ENCODE measurements around the gene SSX2. TPM values are rescaled to one million over a fixed set of nuclear protein-coding genes. Genes with fewer than 3 reads are reported as not detected.
"Not testable (repeated sequence)": the region's sequence is repeated elsewhere in the genome, so short reads cannot be mapped to it uniquely, and the experiment has no call there.

Gene SSX2, protein sequence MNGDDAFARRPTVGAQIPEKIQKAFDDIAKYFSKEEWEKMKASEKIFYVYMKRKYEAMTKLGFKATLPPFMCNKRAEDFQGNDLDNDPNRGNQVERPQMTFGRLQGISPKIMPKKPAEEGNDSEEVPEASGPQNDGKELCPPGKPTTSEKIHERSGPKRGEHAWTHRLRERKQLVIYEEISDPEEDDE
- total RNA-seq (2013; cell fraction: nucleolus; rRNA removed), result not detected in 2 replicates
- total RNA-seq (2014; rRNA removed) (not detected in 2 replicates), total RNA-seq (2014; rRNA removed; fragmentation: Illumina TruSeq; extraction: Trizol) (not detected in 2 replicates), total RNA-seq (2021) (not detected in 2 replicates), polyA plus RNA-seq (2011; rRNA removed) (not detected in 2 replicates), polyA plus RNA-seq (2014; fragmentation: Illumina TruSeq; extraction: Trizol) (not detected in 2 replicates), polyA plus RNA-seq (2014; fragmentation: Nextera tagmentation; extraction: Ambion mirVana) (not detected), polyA plus RNA-seq (2014; rRNA removed) (not detected in 2 replicates), polyA plus RNA-seq (2016; fragmentation: Nextera tagmentation; extraction: Ambion mirVana) (not detected), polyA minus RNA-seq (2011; rRNA and poly(A)+ RNA removed) (not detected in 2 replicates), Bru-seq, nascent RNA (not detected), BruChase-seq, experiment 1, labeled RNA remaining after a 6-hour chase (not detected), BruChase-seq, experiment 2, labeled RNA remaining after a 2-hour chase (not detected)
- polyA plus RNA-seq (2011; ENCODE audit: low read depth), result not detected
- not detected in 2 replicates for polyA plus RNA-seq (2011; cell fraction: cytosol; rRNA removed)
- polyA plus RNA-seq (2011; cell fraction: nucleus; rRNA removed), result 0.10 TPM in 1 of 2 replicates, not detected in the other
- not detected in 2 replicates for polyA plus RNA-seq (2012)
- polyA minus RNA-seq (2011; cell fraction: cytosol; rRNA and poly(A)+ RNA removed), result not detected in 2 replicates
- polyA minus RNA-seq (2011; cell fraction: nucleus; rRNA and poly(A)+ RNA removed), result not detected in 2 replicates
- long read RNA-seq, experiment 1, result 0 reads
- long read RNA-seq, experiment 2, partial matches to known transcripts, result 0 of 1 reads
- long read RNA-seq, experiment 2, other reads (novel, unspliced or antisense), result 0 of 1 reads

DNA sequence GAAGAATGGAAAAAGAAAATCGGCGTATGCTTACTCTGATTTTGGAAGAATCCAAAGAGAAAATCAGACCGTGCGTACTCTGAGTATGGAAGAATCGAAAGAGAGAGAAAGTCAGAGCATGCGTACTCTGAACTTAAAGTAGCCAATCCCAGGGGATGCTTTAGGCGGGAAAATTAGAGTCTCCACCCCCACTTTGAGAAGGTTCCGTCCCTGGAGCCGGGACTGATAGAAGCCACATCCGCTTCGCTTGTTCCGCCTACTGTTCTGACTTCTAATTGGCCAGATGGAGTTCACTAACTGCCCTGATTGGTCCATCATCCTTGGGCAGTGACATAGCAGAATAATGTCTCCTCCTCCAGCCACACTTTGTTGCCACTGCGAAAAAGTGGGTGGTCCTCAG, at the start of gene SSX2:
SSX2 (minus strand) TSS at position 101 of the 400 bp plus-strand sequence. CDS start 1,429 bp downstream, outside the sequence.
- RAD21 ChIA-PET (ENCODE audit: unreplicated experiment); ATAC-seq; in situ Hi-C loops (cut with MboI); H4K20me1 ChIP-seq (ENCODE audit: control insufficient read depth, insufficient read depth); H3K4me3 ChIP-seq; H3K27me3 ChIP-seq (replicated peaks in 1 of 2; ENCODE audit: control insufficient read depth in 2 of 2, insufficient read depth in 2 of 2, low read length in 1 of 2); CTCF ChIA-PET; FAIRE-seq; H3K79me2 ChIP-seq (ENCODE audit: control insufficient read depth, insufficient read depth, low read length); H2AFZ ChIP-seq (ENCODE audit: control insufficient read depth, low read depth, low read length); DNase-seq (ENCODE audit: low read depth, low spot score); H3K4me2 ChIP-seq (ENCODE audit: control insufficient read depth, insufficient read depth); intact Hi-C loops (cut with micrococcal nuclease; ENCODE audit: unreplicated experiment); SMC1A ChIA-PET (ENCODE audit: uncharacterized antibody, unreplicated experiment); H3K9ac ChIP-seq (ENCODE audit: control insufficient read depth, insufficient read depth, low read length); H3K27ac ChIP-seq (ENCODE audit: control insufficient read depth, insufficient read depth); POLR2A ChIA-PET; H3K36me3 ChIP-seq (ENCODE audit: control insufficient read depth in 2 of 2, insufficient read depth in 2 of 2, low read length in 1 of 2); BruUV-seq (replicated peaks); H3K9me3 ChIP-seq (replicated peaks; ENCODE audit: control insufficient read depth, insufficient read depth, low read length); H3K4me1 ChIP-seq (ENCODE audit: control insufficient read depth, insufficient read depth, low read length): not testable (repeated sequence)
- no CpG with 5 or more reads among the region's 13 CpGs for WGBS (ENCODE audit: insufficient coverage, insufficient replicate concordance, low lambda C conversion rate, missing lambda C conversion rate)

DNA sequence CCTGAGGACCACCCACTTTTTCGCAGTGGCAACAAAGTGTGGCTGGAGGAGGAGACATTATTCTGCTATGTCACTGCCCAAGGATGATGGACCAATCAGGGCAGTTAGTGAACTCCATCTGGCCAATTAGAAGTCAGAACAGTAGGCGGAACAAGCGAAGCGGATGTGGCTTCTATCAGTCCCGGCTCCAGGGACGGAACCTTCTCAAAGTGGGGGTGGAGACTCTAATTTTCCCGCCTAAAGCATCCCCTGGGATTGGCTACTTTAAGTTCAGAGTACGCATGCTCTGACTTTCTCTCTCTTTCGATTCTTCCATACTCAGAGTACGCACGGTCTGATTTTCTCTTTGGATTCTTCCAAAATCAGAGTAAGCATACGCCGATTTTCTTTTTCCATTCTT, 44.0 kb upstream of the SSX2 start, which contains the start of gene SSX2B:
SSX2B (plus strand) TSS at position 301 of the 400 bp plus-strand sequence. CDS start 1,429 bp downstream, outside the sequence.
- H3K9ac ChIP-seq (ENCODE audit: control insufficient read depth, insufficient read depth, low read length); CTCF ChIA-PET; H3K36me3 ChIP-seq (ENCODE audit: control insufficient read depth in 2 of 2, insufficient read depth in 2 of 2, low read length in 1 of 2); H3K9me3 ChIP-seq (replicated peaks; ENCODE audit: control insufficient read depth, insufficient read depth, low read length); H3K4me3 ChIP-seq; in situ Hi-C loops (cut with MboI); SMC1A ChIA-PET (ENCODE audit: uncharacterized antibody, unreplicated experiment); H3K4me2 ChIP-seq (ENCODE audit: control insufficient read depth, insufficient read depth); H3K27me3 ChIP-seq (replicated peaks in 1 of 2; ENCODE audit: control insufficient read depth in 2 of 2, insufficient read depth in 2 of 2, low read length in 1 of 2); intact Hi-C loops (cut with micrococcal nuclease; ENCODE audit: unreplicated experiment); BruUV-seq (replicated peaks); RAD21 ChIA-PET (ENCODE audit: unreplicated experiment); H2AFZ ChIP-seq (ENCODE audit: control insufficient read depth, low read depth, low read length); POLR2A ChIA-PET; ATAC-seq; H3K27ac ChIP-seq (ENCODE audit: control insufficient read depth, insufficient read depth); H3K4me1 ChIP-seq (ENCODE audit: control insufficient read depth, insufficient read depth, low read length); DNase-seq (ENCODE audit: low read depth, low spot score); FAIRE-seq; H4K20me1 ChIP-seq (ENCODE audit: control insufficient read depth, insufficient read depth); H3K79me2 ChIP-seq (ENCODE audit: control insufficient read depth, insufficient read depth, low read length): not testable (repeated sequence)
- no CpG with 5 or more reads among the region's 13 CpGs for WGBS (ENCODE audit: insufficient coverage, insufficient replicate concordance, low lambda C conversion rate, missing lambda C conversion rate)

DNA sequence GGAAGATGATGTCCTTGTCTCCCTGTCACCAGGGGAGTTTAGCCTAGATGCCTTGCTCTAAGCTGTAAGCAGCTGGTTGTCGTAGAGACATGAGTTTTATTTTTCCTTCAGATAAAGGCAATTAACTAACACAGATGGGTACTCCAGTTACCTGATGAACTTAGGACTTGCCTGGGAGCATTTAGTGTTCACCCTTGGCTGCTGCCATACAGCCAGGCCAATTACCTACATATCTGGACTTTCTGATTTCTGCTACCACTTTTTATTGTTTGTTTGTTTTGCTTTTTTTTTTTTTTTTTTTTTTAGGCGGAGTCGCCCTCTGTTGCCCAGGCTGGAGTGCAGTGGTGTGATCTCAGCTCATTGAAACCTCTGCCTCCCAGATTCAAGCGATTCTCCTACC, 14.9 kb downstream of the SSX2 start:
- H2AFZ ChIP-seq (ENCODE audit: control insufficient read depth, low read depth, low read length); H3K4me1 ChIP-seq (ENCODE audit: control insufficient read depth, insufficient read depth, low read length); H3K36me3 ChIP-seq (ENCODE audit: control insufficient read depth in 2 of 2, insufficient read depth in 2 of 2, low read length in 1 of 2); RAD21 ChIA-PET (ENCODE audit: unreplicated experiment); H3K9me3 ChIP-seq (replicated peaks; ENCODE audit: control insufficient read depth, insufficient read depth, low read length); H3K4me3 ChIP-seq; H3K9ac ChIP-seq (ENCODE audit: control insufficient read depth, insufficient read depth, low read length); H3K4me2 ChIP-seq (ENCODE audit: control insufficient read depth, insufficient read depth); intact Hi-C loops (cut with micrococcal nuclease; ENCODE audit: unreplicated experiment); SMC1A ChIA-PET (ENCODE audit: uncharacterized antibody, unreplicated experiment); POLR2A ChIA-PET; BruUV-seq (replicated peaks); ATAC-seq; in situ Hi-C loops (cut with MboI); H3K79me2 ChIP-seq (ENCODE audit: control insufficient read depth, insufficient read depth, low read length); FAIRE-seq; H4K20me1 ChIP-seq (ENCODE audit: control insufficient read depth, insufficient read depth); H3K27me3 ChIP-seq (replicated peaks in 1 of 2; ENCODE audit: control insufficient read depth in 2 of 2, insufficient read depth in 2 of 2, low read length in 1 of 2); CTCF ChIA-PET; DNase-seq (ENCODE audit: low read depth, low spot score); H3K27ac ChIP-seq (ENCODE audit: control insufficient read depth, insufficient read depth): not testable (repeated sequence)
- no CpG with 5 or more reads among the region's 4 CpGs for WGBS (ENCODE audit: insufficient coverage, insufficient replicate concordance, low lambda C conversion rate, missing lambda C conversion rate)
